Middle frontal gyrus (tissue), 1 donor: Measurements from ENCODE around the gene SNAPC1.
A peak's percentile ranks its signal among the peaks of the same experiment; 100 is the strongest.
"Not testable (repeated sequence)": the region's sequence is repeated elsewhere in the genome, so short reads cannot be mapped to it uniquely, and the experiment has no call there.

Source experiments
- DNase-seq: peaks from one replicate; pipeline ENCODE4 v3.0.0-alpha.2; 2015; ENCODE audit warnings: low spot score; ENCODE audit errors: extremely low spot score

Gene SNAPC1

GRCh38 chr14:61761959-61762786, at the start of gene SNAPC1:
SNAPC1 (plus strand) TSS chr14:61762420; CDS start chr14:61762461, 41 bp downstream.
- peak; percentile 98 for DNase-seq

GRCh38 chr14:61713724-61714437, 48.3 kb upstream of the SNAPC1 start:
- no peak for DNase-seq

- DNase-seq, result no peak
Observed at GRCh38 chr14:61716956-61717355, 45.3 kb upstream of the SNAPC1 start.

GRCh38 chr14:61718039-61718438, 44.2 kb upstream of the SNAPC1 start:
- no peak for DNase-seq

GRCh38 chr14:61719344-61720293, 42.6 kb upstream of the SNAPC1 start:
- no peak for DNase-seq

- no peak for DNase-seq
Observed at GRCh38 chr14:61720294-61720661, 41.9 kb upstream of the SNAPC1 start.

GRCh38 chr14:61720741-61721140, 41.5 kb upstream of the SNAPC1 start:
- DNase-seq, result no peak

GRCh38 chr14:61724133-61724532, 38.1 kb upstream of the SNAPC1 start:
- no peak for DNase-seq

GRCh38 chr14:61726778-61727658, 35.2 kb upstream of the SNAPC1 start:
- no peak for DNase-seq

GRCh38 chr14:61730756-61731373, 31.4 kb upstream of the SNAPC1 start:
- no peak for DNase-seq

GRCh38 chr14:61733972-61734371, 28.2 kb upstream of the SNAPC1 start:
- DNase-seq, result no peak

GRCh38 chr14:61736751-61737150, 25.5 kb upstream of the SNAPC1 start:
- no peak for DNase-seq

- no peak for DNase-seq
Observed at GRCh38 chr14:61737915-61738314, 24.3 kb upstream of the SNAPC1 start.

- no peak for DNase-seq
Observed at GRCh38 chr14:61739133-61739532, 23.1 kb upstream of the SNAPC1 start.

GRCh38 chr14:61742371-61742770, 19.8 kb upstream of the SNAPC1 start:
- DNase-seq, result no peak

GRCh38 chr14:61744238-61744637, 18.0 kb upstream of the SNAPC1 start:
- DNase-seq, result no peak

GRCh38 chr14:61746346-61746745, 15.9 kb upstream of the SNAPC1 start:
- DNase-seq, result not testable (repeated sequence)

GRCh38 chr14:61746881-61747280, 15.3 kb upstream of the SNAPC1 start:
- no peak for DNase-seq

- no peak for DNase-seq
Observed at GRCh38 chr14:61747342-61747741, 14.9 kb upstream of the SNAPC1 start.

GRCh38 chr14:61749264-61749663, 13.0 kb upstream of the SNAPC1 start:
- no peak for DNase-seq
